Liver (tissue), 9 donors: ENCODE data around the gene CDPF1. TPM values are rescaled to one million over a fixed set of nuclear protein-coding genes. Genes with fewer than 3 reads are reported as not detected.
A peak's percentile ranks its signal among the peaks of the same experiment; 100 is the strongest.

Source experiments
- DNase-seq: peaks from one replicate; pipeline ENCODE4 v3.0.0-alpha.2; 2017; ENCODE audit warnings: low spot score
- H3K27ac ChIP-seq, 2 donors: one replicate each; pipeline ENCODE4 v1.7.0; 2013; ENCODE audit warnings: inconsistent platforms in 2 of 2, low read length in 2 of 2, control low read depth in 1 of 2, low read depth in 1 of 2, mild to moderate bottlenecking in 1 of 2
- H3K27me3 ChIP-seq, 4 donors: one replicate each; pipeline versions ENCODE4 v1.6.1 to v1.7.0; 2013; ENCODE audit warnings: low read length in 3 of 4, inconsistent platforms in 1 of 4, mild to moderate bottlenecking in 1 of 4, moderate library complexity in 1 of 4; ENCODE audit not compliant: control insufficient read depth in 4 of 4, insufficient read depth in 4 of 4
- H3K36me3 ChIP-seq, 4 donors: one replicate each; pipeline versions ENCODE4 v1.6.1 to v1.7.0; 2013; ENCODE audit warnings: low read length in 3 of 4, mild to moderate bottlenecking in 3 of 4, low read depth in 1 of 4, moderate library complexity in 1 of 4; ENCODE audit not compliant: control insufficient read depth in 4 of 4, insufficient read depth in 3 of 4
- H3K4me1 ChIP-seq, 4 donors: one replicate each; pipeline versions ENCODE4 v1.6.1 to v1.7.0; 2013; ENCODE audit warnings: low read length in 3 of 4, mild to moderate bottlenecking in 3 of 4, moderate library complexity in 1 of 4; ENCODE audit not compliant: control insufficient read depth in 4 of 4, insufficient read depth in 4 of 4
- H3K4me3 ChIP-seq, 3 donors: one replicate each; pipeline versions ENCODE4 v1.6.1 to v1.7.0; 2013; ENCODE audit warnings: low read length in 3 of 3, control low read depth in 1 of 3, low read depth in 1 of 3, mild to moderate bottlenecking in 1 of 3
- H3K9ac ChIP-seq, 2 donors: one replicate each; pipeline ENCODE4 v1.7.0; 2013; ENCODE audit warnings: low read length in 2 of 2, mild to moderate bottlenecking in 2 of 2, moderate library complexity in 2 of 2, control low read depth in 1 of 2, low read depth in 1 of 2
- H3K9me3 ChIP-seq, 4 donors: one replicate each; pipeline versions ENCODE4 v1.6.1 to v1.7.0; 2013; ENCODE audit warnings: low read length in 3 of 4; ENCODE audit not compliant: control insufficient read depth in 4 of 4
- CTCF ChIP-seq: fragments of 150-350 bp; IDR thresholded peaks from 2 replicates; pipeline ENCODE4 v1.5.1; 2017; ENCODE audit warnings: improper control_type of control experiment, low read depth, low read length; ENCODE audit not compliant: missing input control
- FOXA1 ChIP-seq: IDR thresholded peaks from 2 replicates; pipeline ENCODE4 v1.6.1; 2016; ENCODE audit warnings: antibody characterized with exemption
- FOXA2 ChIP-seq: IDR thresholded peaks from 2 replicates; pipeline ENCODE4 v1.6.1; 2016; ENCODE audit warnings: antibody characterized with exemption
- HNF4A ChIP-seq, 2 donors: conservative IDR thresholded peaks; 2 replicates each; pipeline ENCODE4 v1.6.1; 2016; ENCODE audit warnings: antibody characterized with exemption in 2 of 2, mild to moderate bottlenecking in 2 of 2
- HNF4G ChIP-seq: IDR thresholded peaks from 2 replicates; pipeline ENCODE4 v1.6.1; 2016; ENCODE audit warnings: antibody characterized with exemption
- JUND ChIP-seq, 2 donors: IDR thresholded peaks; 2 replicates each; pipeline ENCODE4 v1.6.1; 2016; ENCODE audit warnings: antibody characterized with exemption in 2 of 2
- MAX ChIP-seq: IDR thresholded peaks from 2 replicates; pipeline ENCODE4 v1.6.1; 2016; ENCODE audit warnings: antibody characterized with exemption
- NR2F2 ChIP-seq: IDR thresholded peaks from 2 replicates; pipeline ENCODE4 v1.6.1; 2016; ENCODE audit warnings: antibody characterized with exemption
- RAD21 ChIP-seq, 2 donors: IDR thresholded peaks; 2 replicates each; pipeline ENCODE4 v1.6.1; 2016; ENCODE audit warnings: antibody characterized with exemption in 2 of 2, mild to moderate bottlenecking in 2 of 2
- REST ChIP-seq: IDR thresholded peaks from 2 replicates; pipeline ENCODE4 v1.6.1; 2016; ENCODE audit warnings: antibody characterized with exemption, mild to moderate bottlenecking
- RXRA ChIP-seq, 2 donors: IDR thresholded peaks; 2 replicates each; pipeline ENCODE4 v1.6.1; 2017 to 2018; ENCODE audit warnings: antibody characterized with exemption in 2 of 2, mild to moderate bottlenecking in 1 of 2
- SP1 ChIP-seq: IDR thresholded peaks from 2 replicates; pipeline ENCODE4 v1.6.1; 2018; ENCODE audit warnings: antibody characterized with exemption, mild to moderate bottlenecking
- TAF1 ChIP-seq: conservative IDR thresholded peaks from 2 replicates; pipeline ENCODE4 v1.6.1; 2016; ENCODE audit warnings: antibody characterized with exemption, mild to moderate bottlenecking
- YY1 ChIP-seq: IDR thresholded peaks from 2 replicates; pipeline ENCODE4 v1.6.1; 2016; ENCODE audit warnings: antibody characterized with exemption, mild to moderate bottlenecking
- WGBS: extraction: QIAGEN DNeasy Blood & Tissue Kit; methylation state at CpG from one replicate; pipeline ENCODE4 v1.1.7; 2013; 5-methylcytosine and 5-hydroxymethylcytosine counted together
- polyA plus RNA-seq, 2 donors: library from polyadenylated mRNA; stranded (reverse) in 1 of 2; unstranded in 1 of 2; fragments of 200-250 nt in 1 of 2; fragments of >200 nt in 1 of 2; fragmentation: Nextera tagmentation in 1 of 2; extraction: Ambion mirVana in 1 of 2; gene quantifications; one replicate each; pipeline versions ENCODE4 v1.2.1 to v1.2.3, GENCODE V29; 2013 to 2015
- total RNA-seq, 2 donors: library from RNA; depleted of rRNA; stranded (reverse); fragments of >200 nt; gene quantifications; one replicate each; pipeline ENCODE4 v1.2.3, GENCODE V29; 2014
- donor health status: healthy.
- donor health status: healthy.
- donor health status: healthy.
- donor health status: healthy.
- donor health status: healthy.

CDPF1 gene
- total and polyA plus RNA-seq, 4 donors: 3.9 to 6.6 (median 5.3) TPM

GRCh38 chr22:46280063-46280817, 30.1 kb upstream of the CDPF1 start:
- H3K27ac ChIP-seq: peak overlapping the region in 1 of 2 donors; percentile 60

More at GRCh38 chr22:46280063-46280817, 30.1 kb upstream of the CDPF1 start:
- no peak for DNase-seq
- H3K9me3 ChIP-seq: no peaks in the 10 kb centered on the region
- no peak overlapping the region for H3K9ac ChIP-seq
- WGBS: 91% methylated on average over 12 of the region's 12 CpGs
- peaks cover 0 to 3% (median 0%) of the 10 kb centered on the region in 4 donors for H3K4me1 ChIP-seq
- TF ChIP-seq SP1 (no peak), HNF4A (conservative IDR thresholded peaks at IDR 0.05) (no peak), FOXA2 (no peak), CTCF (no peak), HNF4G (no peak), REST (no peak), YY1 (no peak), FOXA1 (no peak), NR2F2 (no peak), RXRA (IDR thresholded peaks at IDR 0.05) (no peak), RAD21 (IDR thresholded peaks at IDR 0.05) (no peak), MAX (no peak), JUND (IDR thresholded peaks at IDR 0.05) (no peak), TAF1 (no peak)
- H3K27me3 ChIP-seq: no peaks in the 10 kb centered on the region
- no peak overlapping the region for H3K4me3 ChIP-seq
- H3K36me3 ChIP-seq: peaks cover 51 to 90% (median 83%) of the 10 kb centered on the region in 4 donors
